Lung (tissue), 12 donors: ENCODE measurements around the gene IL6. TPM values are rescaled to one million over a fixed set of nuclear protein-coding genes. Genes with fewer than 3 reads are reported as not detected.

Experiments used
- ATAC-seq: fragments of 200-7000 bp; cut with Tn5 transposase; one replicate; pipeline ENCODE4 v1.9.1; 2020; ENCODE audit warnings: moderate number of reproducible peaks; ENCODE audit not compliant: insufficient read depth, low FRiP score
- DNase-seq, 3 donors: peaks; one replicate each; pipeline ENCODE4 v3.0.0-alpha.2; 2013 to 2017
- H3K27ac ChIP-seq, 2 donors: one replicate each; pipeline ENCODE4 v1.5.1; 2013; ENCODE audit warnings: mild to moderate bottlenecking in 2 of 2, moderate library complexity in 2 of 2, control low read depth in 1 of 2, inconsistent platforms in 1 of 2, low read depth in 1 of 2, low read length in 1 of 2
- H3K27me3 ChIP-seq, 3 donors: one replicate each; pipeline ENCODE4 v1.5.1; 2013; ENCODE audit warnings: low read length in 2 of 3; ENCODE audit not compliant: control insufficient read depth in 3 of 3, insufficient read depth in 3 of 3
- H3K36me3 ChIP-seq, 4 donors: one replicate each; pipeline ENCODE4 v1.5.1; 2013; ENCODE audit warnings: low read length in 4 of 4, mild to moderate bottlenecking in 1 of 4, moderate library complexity in 1 of 4; ENCODE audit not compliant: control insufficient read depth in 4 of 4, insufficient read depth in 4 of 4
- H3K4me1 ChIP-seq, 5 donors: one replicate each; pipeline ENCODE4 v1.5.1; 2013; ENCODE audit warnings: low read length in 5 of 5, mild to moderate bottlenecking in 2 of 5, moderate library complexity in 1 of 5; ENCODE audit not compliant: control insufficient read depth in 5 of 5, insufficient read depth in 5 of 5
- H3K4me3 ChIP-seq: one replicate; pipeline ENCODE4 v1.5.1; 2013; ENCODE audit warnings: mild to moderate bottlenecking, control low read depth, moderate library complexity
- H3K9ac ChIP-seq, 2 donors: one replicate each; pipeline ENCODE4 v1.5.1; 2013; ENCODE audit warnings: low read length in 2 of 2, control low read depth in 1 of 2; ENCODE audit not compliant: insufficient read depth in 1 of 2
- H3K9me3 ChIP-seq, 4 donors: one replicate each; pipeline ENCODE4 v1.5.1; 2013; ENCODE audit warnings: low read length in 3 of 4, mild to moderate bottlenecking in 1 of 4, moderate library complexity in 1 of 4; ENCODE audit not compliant: control insufficient read depth in 4 of 4, insufficient read depth in 3 of 4
- WGBS, 2 donors: extraction: QIAGEN DNeasy Blood & Tissue Kit; methylation state at CpG; one replicate each; pipeline ENCODE4 v1.1.7; 2013; 5-methylcytosine and 5-hydroxymethylcytosine counted together
- polyA plus RNA-seq, 2 donors: library from polyadenylated mRNA; stranded (reverse); fragments of 200-250 nt; gene quantifications; one replicate each; pipeline ENCODE4 v1.2.1, GENCODE V29; 2013
- total RNA-seq, 2 donors: library from RNA; depleted of rRNA in 1 of 2; stranded (reverse); fragments of >200 nt in 1 of 2; gene quantifications; one replicate each; pipeline ENCODE4 v1.2.1, GENCODE V29; 2014 to 2021
- TF ChIP-seq, protein P1 (sequence below): IDR thresholded peaks from 2 replicates; pipeline ENCODE4 v1.5.1; 2012; ENCODE audit warnings: mild to moderate bottlenecking; ENCODE audit errors: control extremely low read depth, extremely low read depth
- donor health status: control.
- donor health status: control.
- donor health status: Bipolar disorder and iron deficiency.
- donor health status: healthy.
- donor health status: DM: yes; HTN: yes; CAD: no.

The IL6 gene
- total and polyA plus RNA-seq, 4 donors = 2.7 to 155 (median 12.4) TPM

DNA sequence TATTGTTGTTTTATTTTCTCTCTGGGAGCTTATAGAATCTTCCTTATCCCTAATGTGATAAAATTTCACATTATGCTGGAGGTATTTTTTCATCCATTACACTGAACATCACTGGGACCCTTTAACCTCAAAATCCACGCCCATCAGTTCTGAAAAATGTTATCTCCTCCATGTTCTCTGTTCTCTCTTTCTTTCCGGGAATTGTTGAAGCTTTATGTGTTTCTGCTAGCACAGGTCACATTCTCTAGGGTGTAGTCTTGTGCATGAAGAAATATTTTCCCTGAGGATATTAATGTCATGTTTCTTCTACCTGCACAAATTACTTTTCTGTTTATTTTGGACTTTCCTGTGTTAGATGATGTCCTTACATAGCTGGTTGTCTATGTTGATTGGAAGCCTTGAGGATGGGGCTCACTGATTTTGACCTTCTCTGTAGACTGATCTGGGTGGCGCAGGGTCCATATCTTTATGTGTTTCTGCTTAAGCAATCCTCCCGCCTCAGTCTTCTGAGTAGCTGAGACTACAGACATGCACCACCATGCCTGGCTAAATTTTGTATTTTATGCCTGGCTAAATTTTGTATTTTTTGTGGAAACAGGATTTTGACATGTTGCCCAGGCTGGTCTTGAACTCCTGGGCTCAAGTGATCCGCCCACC, 31.4 kb upstream of the IL6 start:
- H3K4me1 ChIP-seq = peaks cover 0 to 4% (median 0%) of the 10 kb centered on the region in 5 donors
- WGBS, 2 donors = 95 to 96% methylated on average over 5 of the region's 5 CpGs
- H3K36me3 ChIP-seq = no peaks in the 10 kb centered on the region
- TF ChIP-seq, protein P1, sequence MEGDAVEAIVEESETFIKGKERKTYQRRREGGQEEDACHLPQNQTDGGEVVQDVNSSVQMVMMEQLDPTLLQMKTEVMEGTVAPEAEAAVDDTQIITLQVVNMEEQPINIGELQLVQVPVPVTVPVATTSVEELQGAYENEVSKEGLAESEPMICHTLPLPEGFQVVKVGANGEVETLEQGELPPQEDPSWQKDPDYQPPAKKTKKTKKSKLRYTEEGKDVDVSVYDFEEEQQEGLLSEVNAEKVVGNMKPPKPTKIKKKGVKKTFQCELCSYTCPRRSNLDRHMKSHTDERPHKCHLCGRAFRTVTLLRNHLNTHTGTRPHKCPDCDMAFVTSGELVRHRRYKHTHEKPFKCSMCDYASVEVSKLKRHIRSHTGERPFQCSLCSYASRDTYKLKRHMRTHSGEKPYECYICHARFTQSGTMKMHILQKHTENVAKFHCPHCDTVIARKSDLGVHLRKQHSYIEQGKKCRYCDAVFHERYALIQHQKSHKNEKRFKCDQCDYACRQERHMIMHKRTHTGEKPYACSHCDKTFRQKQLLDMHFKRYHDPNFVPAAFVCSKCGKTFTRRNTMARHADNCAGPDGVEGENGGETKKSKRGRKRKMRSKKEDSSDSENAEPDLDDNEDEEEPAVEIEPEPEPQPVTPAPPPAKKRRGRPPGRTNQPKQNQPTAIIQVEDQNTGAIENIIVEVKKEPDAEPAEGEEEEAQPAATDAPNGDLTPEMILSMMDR = no peak
- H3K27ac ChIP-seq = no peak overlapping the region
- no peaks in the 10 kb centered on the region for H3K9me3 ChIP-seq
- DNase-seq = no peak
- H3K4me3 ChIP-seq = no peak overlapping the region
- ATAC-seq = no peak
- no peak overlapping the region for H3K9ac ChIP-seq
- no peaks in the 10 kb centered on the region for H3K27me3 ChIP-seq

DNA sequence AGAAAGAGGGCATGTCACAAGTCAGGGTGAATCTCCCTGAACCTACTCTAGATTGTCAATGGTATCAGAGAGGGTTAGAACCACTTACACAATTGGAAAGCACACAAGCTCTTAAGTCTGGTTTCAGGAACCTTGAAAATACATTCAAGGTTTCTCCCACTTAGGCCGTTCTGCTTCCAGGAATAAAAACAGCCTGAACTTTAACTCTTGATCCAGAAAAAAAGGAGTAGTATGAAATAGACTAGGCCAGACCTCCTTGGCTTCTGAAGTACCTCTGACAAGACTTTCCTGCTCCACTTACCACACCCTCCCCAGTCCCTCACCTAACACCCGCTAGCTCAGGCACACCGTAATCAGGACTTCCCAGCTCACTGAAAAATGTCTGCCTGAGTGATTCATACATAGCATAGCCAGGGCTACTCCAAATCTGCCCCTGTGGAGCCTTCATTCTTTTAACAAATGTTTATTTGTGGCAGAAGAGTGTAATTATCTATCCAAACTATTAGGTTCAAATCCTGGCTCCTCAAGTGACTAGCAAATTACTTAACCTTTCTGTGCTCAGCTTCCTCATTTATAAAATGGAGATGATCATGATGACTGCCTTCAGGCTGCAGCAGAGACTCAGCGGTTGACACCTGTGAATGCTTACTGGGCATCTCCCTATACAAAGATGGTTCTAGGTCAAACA, 30.3 kb upstream of the IL6 start:
- H3K27me3 ChIP-seq = no peaks in the 10 kb centered on the region
- ATAC-seq = peak; percentile 31
- no peak overlapping the region for H3K4me3 ChIP-seq
- H3K27ac ChIP-seq = no peak overlapping the region
- H3K9ac ChIP-seq = no peak overlapping the region
- TF ChIP-seq, protein P1 = no peak
- H3K4me1 ChIP-seq = peaks cover 0 to 4% (median 0%) of the 10 kb centered on the region in 5 donors
- H3K36me3 ChIP-seq = no peaks in the 10 kb centered on the region
- H3K9me3 ChIP-seq = no peaks in the 10 kb centered on the region
- 70 to 86% methylated on average over 4 of the region's 4 CpGs for WGBS, 2 donors
- no peak for DNase-seq

DNA sequence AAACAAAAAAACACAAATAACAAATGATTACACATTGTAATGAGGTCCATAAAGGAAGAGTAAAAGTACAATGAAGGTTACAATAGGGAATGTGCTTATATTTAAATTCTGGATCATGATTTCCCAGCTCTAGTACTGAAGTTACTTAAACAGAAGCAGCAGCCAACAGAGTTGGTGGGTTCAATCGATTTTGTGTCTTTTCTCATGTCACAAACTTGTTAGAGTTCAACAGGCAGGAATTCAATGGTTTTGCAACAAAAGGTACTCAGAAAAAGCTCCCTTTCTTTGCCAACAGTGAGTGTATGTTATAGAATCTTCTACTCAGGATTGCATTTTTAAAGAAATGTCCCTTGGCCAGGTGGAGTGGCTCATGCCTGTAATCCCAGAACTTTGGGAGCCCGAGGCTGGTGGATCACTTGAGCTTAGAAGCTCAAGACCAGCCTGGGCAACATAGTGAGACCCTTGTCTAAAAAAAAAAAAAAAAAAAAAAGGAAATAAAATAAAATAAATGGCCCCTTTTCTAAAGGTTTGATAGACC, 29.6 kb upstream of the IL6 start:
- H3K27me3 ChIP-seq = no peaks in the 10 kb centered on the region
- H3K9ac ChIP-seq = no peak overlapping the region
- DNase-seq (no peak), ATAC-seq (no peak)
- no peak overlapping the region for H3K4me3 ChIP-seq
- H3K27ac ChIP-seq = no peak overlapping the region
- TF ChIP-seq, protein P1 = no peak
- WGBS, 2 donors = 73 to 78% methylated on average over 2 of the region's 2 CpGs
- H3K9me3 ChIP-seq = no peaks in the 10 kb centered on the region
- H3K36me3 ChIP-seq = no peaks in the 10 kb centered on the region
- peaks cover 0 to 4% (median 0%) of the 10 kb centered on the region in 5 donors for H3K4me1 ChIP-seq
